ENCODE data around the gene MALT1.

The MALT1 gene

DNA sequence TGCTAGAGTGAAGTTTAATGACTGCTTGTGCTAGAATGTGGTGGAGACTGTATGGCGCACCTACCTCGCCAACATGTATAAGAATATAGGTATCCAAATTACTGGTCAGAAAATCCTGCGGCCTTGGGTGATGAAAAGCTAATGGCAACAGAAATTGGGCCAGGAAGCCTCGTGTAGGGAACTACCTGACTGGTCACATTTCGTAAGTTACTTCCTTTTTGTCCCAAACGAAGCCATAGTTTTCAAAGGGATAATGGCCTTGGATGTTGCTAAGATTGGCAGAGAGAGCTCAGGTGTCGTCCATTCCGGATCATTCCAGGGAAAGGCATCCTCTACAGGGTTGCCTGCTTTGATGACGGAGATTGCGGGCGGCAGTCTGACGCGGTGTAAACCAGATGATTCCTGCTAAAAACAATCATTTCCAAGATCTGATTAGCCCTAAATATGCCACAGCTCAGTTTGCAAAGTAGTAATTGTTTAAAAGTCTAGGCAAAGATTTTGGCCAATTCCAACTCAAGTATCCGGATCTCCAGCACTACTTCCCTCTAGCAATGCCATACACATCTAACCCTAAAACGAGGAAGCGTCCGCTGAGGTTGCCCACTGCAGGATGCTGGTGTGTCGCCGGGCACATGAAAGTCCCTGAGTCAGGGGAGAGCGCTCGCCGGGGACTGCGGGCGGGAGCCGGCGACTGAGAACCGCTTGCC, 708 bp upstream of the MALT1 start:
- H4K8ac ChIP-seq (ENCODE audit: low read depth, low read length), result no peak overlapping the region
- H2BK5ac ChIP-seq (ENCODE audit: low read length), result peak overlapping the region; percentile 14
- H3K4me2 ChIP-seq (ENCODE audit: low read length), result peak overlapping the region; percentile 59
- H3K36me3 ChIP-seq (ENCODE audit: control insufficient read depth, insufficient read depth, low read length), result no peaks in the 10 kb centered on the region
- H2BK15ac ChIP-seq (replicated peaks; ENCODE audit: low read depth), result peak overlapping the region; percentile 2
- H2BK120ac ChIP-seq (ENCODE audit: low read depth, low read length), result no peak overlapping the region
- H3K23ac ChIP-seq (ENCODE audit: low read length), result no peak overlapping the region
- peak overlapping the region; percentile 9 for H3K4me3 ChIP-seq (ENCODE audit: low read length)
- no peak overlapping the region for H4K5ac ChIP-seq (ENCODE audit: low read length)
- H3K79me1 ChIP-seq (ENCODE audit: low read length), result peaks cover 11% of the 10 kb centered on the region
- H3K4me1 ChIP-seq (ENCODE audit: control insufficient read depth, low read depth, low read length), result peaks cover 8% of the 10 kb centered on the region
- peak overlapping the region; percentile 87 for H3K9ac ChIP-seq (ENCODE audit: low read length)
- no CpG with 5 or more reads among the region's 27 CpGs for WGBS (ENCODE audit: extremely low coverage, insufficient coverage, low lambda C conversion rate)
- no peak for DNase-seq
- peak overlapping the region; percentile 88 for H3K27ac ChIP-seq (ENCODE audit: low read depth, low read length)
- H3K4ac ChIP-seq (ENCODE audit: low read depth, low read length), result peak overlapping the region; percentile 70
- peak overlapping the region; percentile 29 for H3K18ac ChIP-seq (ENCODE audit: low read length)
- H3K79me2 ChIP-seq (ENCODE audit: control insufficient read depth, insufficient read depth, low read length), result peaks cover 27% of the 10 kb centered on the region
- H3K56ac ChIP-seq (ENCODE audit: low read length), result peak overlapping the region; percentile 93
- H2AK5ac ChIP-seq (ENCODE audit: low read length), result no peak overlapping the region
- no peaks in the 10 kb centered on the region for H3K27me3 ChIP-seq (ENCODE audit: insufficient read depth, low read length, poor library complexity)

- peak overlapping the region; percentile 58 for H4K8ac ChIP-seq (ENCODE audit: low read depth, low read length)
- no peaks in the 10 kb centered on the region for H3K36me3 ChIP-seq (ENCODE audit: control insufficient read depth, insufficient read depth, low read length)
- H3K27me3 ChIP-seq (ENCODE audit: insufficient read depth, low read length, poor library complexity), result no peaks in the 10 kb centered on the region
- no peak overlapping the region for H2AK5ac ChIP-seq (ENCODE audit: low read length)
- no CpG with 5 or more reads among the region's 64 CpGs for WGBS (ENCODE audit: extremely low coverage, insufficient coverage, low lambda C conversion rate)
- peak overlapping the region; percentile 100 for H3K18ac ChIP-seq (ENCODE audit: low read length)
- H3K4ac ChIP-seq (ENCODE audit: low read depth, low read length), result peak overlapping the region; percentile 77
- H3K79me2 ChIP-seq (ENCODE audit: control insufficient read depth, insufficient read depth, low read length), result peaks cover 36% of the 10 kb centered on the region
- peak; percentile 54 for DNase-seq
- H4K5ac ChIP-seq (ENCODE audit: low read length), result no peak overlapping the region
- H2BK15ac ChIP-seq (replicated peaks; ENCODE audit: low read depth), result no peak overlapping the region
- H3K9ac ChIP-seq (ENCODE audit: low read length), result peak overlapping the region; percentile 92
- H3K56ac ChIP-seq (ENCODE audit: low read length), result peak overlapping the region; percentile 90
- H3K4me3 ChIP-seq (ENCODE audit: low read length), result peak overlapping the region; percentile 92
- peaks cover 17% of the 10 kb centered on the region for H3K79me1 ChIP-seq (ENCODE audit: low read length)
- peak overlapping the region; percentile 47 for H2BK5ac ChIP-seq (ENCODE audit: low read length)
- H3K4me1 ChIP-seq (ENCODE audit: control insufficient read depth, low read depth, low read length), result peaks cover 8% of the 10 kb centered on the region
- H3K4me2 ChIP-seq (ENCODE audit: low read length), result peak overlapping the region; percentile 96
- H3K27ac ChIP-seq (ENCODE audit: low read depth, low read length), result peak overlapping the region; percentile 98
- peak overlapping the region; percentile 77 for H2BK120ac ChIP-seq (ENCODE audit: low read depth, low read length)
- H3K23ac ChIP-seq (ENCODE audit: low read length), result no peak overlapping the region
These were observed 633 bp downstream of the MALT1 start for GRCh38 chr18:58671632-58672564.

DNA sequence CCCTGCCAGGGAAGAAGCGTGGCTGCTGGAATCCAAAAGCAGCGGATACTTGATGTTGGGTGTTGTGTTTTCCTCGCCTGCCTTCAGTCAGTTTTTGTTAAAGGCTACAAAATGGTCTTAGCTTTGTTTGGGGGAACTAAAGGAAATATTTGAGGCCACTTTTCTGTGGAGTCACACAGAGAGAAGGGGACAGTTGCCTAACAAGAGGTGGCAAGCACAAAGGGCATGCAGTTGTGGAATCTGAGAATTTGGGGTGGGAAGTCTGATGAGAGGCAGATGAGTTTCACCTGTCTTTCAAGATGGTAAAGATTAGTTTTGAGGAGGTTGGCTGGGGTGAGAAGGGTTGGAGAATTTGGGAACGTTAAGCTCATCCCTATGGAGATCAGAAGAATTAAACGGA, 2.9 kb downstream of the MALT1 start:
- Histone ChIP-seq H3K4me1 (ENCODE audit: control insufficient read depth, low read depth, low read length) (peaks cover 8% of the 10 kb centered on the region), H4K5ac (ENCODE audit: low read length) (no peak overlapping the region), H3K56ac (ENCODE audit: low read length) (peak overlapping the region; percentile 22), H3K18ac (ENCODE audit: low read length) (no peak overlapping the region), H3K9ac (ENCODE audit: low read length) (no peak overlapping the region), H2BK120ac (ENCODE audit: low read depth, low read length) (no peak overlapping the region), H3K79me2 (ENCODE audit: control insufficient read depth, insufficient read depth, low read length) (peaks cover 39% of the 10 kb centered on the region), H3K27ac (ENCODE audit: low read depth, low read length) (no peak overlapping the region), H3K79me1 (ENCODE audit: low read length) (peaks cover 17% of the 10 kb centered on the region), H2BK5ac (ENCODE audit: low read length) (no peak overlapping the region), H3K27me3 (ENCODE audit: insufficient read depth, low read length, poor library complexity) (no peaks in the 10 kb centered on the region), H3K23ac (ENCODE audit: low read length) (no peak overlapping the region), H4K8ac (ENCODE audit: low read depth, low read length) (no peak overlapping the region), H3K4me3 (ENCODE audit: low read length) (no peak overlapping the region), H3K4ac (ENCODE audit: low read depth, low read length) (no peak overlapping the region), H2BK15ac (replicated peaks; ENCODE audit: low read depth) (no peak overlapping the region), H3K4me2 (ENCODE audit: low read length) (no peak overlapping the region), H2AK5ac (ENCODE audit: low read length) (no peak overlapping the region), H3K36me3 (ENCODE audit: control insufficient read depth, insufficient read depth, low read length) (no peaks in the 10 kb centered on the region)
- no CpG with 5 or more reads among the region's 5 CpGs for WGBS (ENCODE audit: extremely low coverage, insufficient coverage, low lambda C conversion rate)
- DNase-seq, result no peak

- no peak overlapping the region for H2BK5ac ChIP-seq (ENCODE audit: low read length)
- H3K4ac ChIP-seq (ENCODE audit: low read depth, low read length), result no peak overlapping the region
- H4K5ac ChIP-seq (ENCODE audit: low read length), result no peak overlapping the region
- peak overlapping the region; percentile 38 for H2BK120ac ChIP-seq (ENCODE audit: low read depth, low read length)
- H3K23ac ChIP-seq (ENCODE audit: low read length), result no peak overlapping the region
- H3K56ac ChIP-seq (ENCODE audit: low read length), result no peak overlapping the region
- H3K27me3 ChIP-seq (ENCODE audit: insufficient read depth, low read length, poor library complexity), result no peaks in the 10 kb centered on the region
- WGBS (ENCODE audit: extremely low coverage, insufficient coverage, low lambda C conversion rate), result no CpG with 5 or more reads among the region's 3 CpGs
- peaks cover 8% of the 10 kb centered on the region for H3K4me1 ChIP-seq (ENCODE audit: control insufficient read depth, low read depth, low read length)
- no peaks in the 10 kb centered on the region for H3K36me3 ChIP-seq (ENCODE audit: control insufficient read depth, insufficient read depth, low read length)
- peaks cover 40% of the 10 kb centered on the region for H3K79me2 ChIP-seq (ENCODE audit: control insufficient read depth, insufficient read depth, low read length)
- no peak overlapping the region for H3K4me3 ChIP-seq (ENCODE audit: low read length)
- H2AK5ac ChIP-seq (ENCODE audit: low read length), result no peak overlapping the region
- DNase-seq, result no peak
- no peak overlapping the region for H3K4me2 ChIP-seq (ENCODE audit: low read length)
- H2BK15ac ChIP-seq (replicated peaks; ENCODE audit: low read depth), result no peak overlapping the region
- peaks cover 17% of the 10 kb centered on the region for H3K79me1 ChIP-seq (ENCODE audit: low read length)
- H4K8ac ChIP-seq (ENCODE audit: low read depth, low read length), result no peak overlapping the region
- H3K9ac ChIP-seq (ENCODE audit: low read length), result no peak overlapping the region
- no peak overlapping the region for H3K18ac ChIP-seq (ENCODE audit: low read length)
- H3K27ac ChIP-seq (ENCODE audit: low read depth, low read length), result no peak overlapping the region
These were observed 3.7 kb downstream of the MALT1 start for GRCh38 chr18:58674863-58675472.

DNA sequence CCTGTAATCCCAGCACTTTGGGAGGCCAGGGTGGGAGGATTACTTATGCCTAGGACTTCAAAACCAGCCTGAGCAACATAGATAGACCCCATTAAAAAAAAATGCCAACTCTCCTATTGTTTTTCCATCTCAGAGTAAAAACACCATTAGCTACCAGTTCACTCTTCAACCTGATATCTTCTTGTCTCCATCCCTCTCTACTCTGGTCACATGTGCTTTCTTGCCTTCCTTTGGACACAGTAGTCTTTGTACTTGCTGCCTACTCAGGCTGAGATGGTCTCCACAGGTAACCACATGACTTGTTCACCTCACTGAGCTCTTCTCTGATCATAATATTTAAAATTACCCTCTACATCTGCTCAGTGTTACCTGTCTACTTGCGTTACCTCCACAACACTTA, 5.0 kb downstream of the MALT1 start:
- H4K5ac ChIP-seq (ENCODE audit: low read length), result no peak overlapping the region
- H4K8ac ChIP-seq (ENCODE audit: low read depth, low read length), result no peak overlapping the region
- DNase-seq, result no peak
- no peaks in the 10 kb centered on the region for H3K27me3 ChIP-seq (ENCODE audit: insufficient read depth, low read length, poor library complexity)
- no peak overlapping the region for H3K23ac ChIP-seq (ENCODE audit: low read length)
- no peak overlapping the region for H2BK15ac ChIP-seq (replicated peaks; ENCODE audit: low read depth)
- no peak overlapping the region for H3K4me2 ChIP-seq (ENCODE audit: low read length)
- no peaks in the 10 kb centered on the region for H3K36me3 ChIP-seq (ENCODE audit: control insufficient read depth, insufficient read depth, low read length)
- no peak overlapping the region for H2AK5ac ChIP-seq (ENCODE audit: low read length)
- H3K18ac ChIP-seq (ENCODE audit: low read length), result no peak overlapping the region
- H3K56ac ChIP-seq (ENCODE audit: low read length), result no peak overlapping the region
- H3K4me3 ChIP-seq (ENCODE audit: low read length), result no peak overlapping the region
- WGBS (ENCODE audit: extremely low coverage, insufficient coverage, low lambda C conversion rate), result no CpG with 5 or more reads among the region's 1 CpG
- no peak overlapping the region for H3K27ac ChIP-seq (ENCODE audit: low read depth, low read length)
- H2BK5ac ChIP-seq (ENCODE audit: low read length), result no peak overlapping the region
- H3K79me2 ChIP-seq (ENCODE audit: control insufficient read depth, insufficient read depth, low read length), result peaks cover 40% of the 10 kb centered on the region
- H3K4me1 ChIP-seq (ENCODE audit: control insufficient read depth, low read depth, low read length), result peaks cover 5% of the 10 kb centered on the region
- no peak overlapping the region for H2BK120ac ChIP-seq (ENCODE audit: low read depth, low read length)
- no peak overlapping the region for H3K9ac ChIP-seq (ENCODE audit: low read length)
- no peak overlapping the region for H3K4ac ChIP-seq (ENCODE audit: low read depth, low read length)
- H3K79me1 ChIP-seq (ENCODE audit: low read length), result peaks cover 17% of the 10 kb centered on the region
